Measurements from ENCODE around the gene EPX.

GRCh38 chr17:58174871-58175270 is 17.7 kb upstream of the EPX start:
- TF ChIP-seq POLR2AphosphoS5 (IDR thresholded peaks at IDR 0.05; ENCODE audit: low read depth) = no peak
- no peak for TF ChIP-seq REST (IDR thresholded peaks at IDR 0.05; ENCODE audit: insufficient replicate concordance, low read depth)
